ENCODE measurements around the gene SYNE1. TPM values are rescaled to one million over a fixed set of nuclear protein-coding genes. Genes with fewer than 3 reads are reported as not detected.

The SYNE1 gene
- total RNA-seq, 4 donors from 2014 or later = 111 to 156 (median 124) TPM

DNA sequence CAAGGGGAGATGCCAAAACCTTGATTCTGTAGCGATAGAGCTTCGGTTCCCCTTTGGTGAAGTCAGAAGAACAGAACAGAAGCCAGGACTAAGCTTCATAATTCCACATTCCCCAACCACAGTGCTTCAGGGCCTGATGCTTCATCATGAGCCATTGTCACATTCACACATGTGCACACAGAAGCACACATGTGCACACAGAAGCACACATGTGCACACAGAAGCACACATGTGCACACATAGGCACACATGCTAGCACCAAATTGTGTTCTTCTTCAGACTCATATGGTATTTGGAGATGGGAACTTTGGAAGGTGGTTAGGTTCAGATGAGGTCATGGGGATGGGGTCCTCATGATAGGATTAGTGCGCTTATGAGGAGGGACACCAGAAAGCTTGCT is 183.2 kb downstream of the SYNE1 start:
- intact Hi-C loops (cut with DNase I; ENCODE audit: low total_unique reads) = no loop called here
- TF ChIP-seq, protein P1, sequence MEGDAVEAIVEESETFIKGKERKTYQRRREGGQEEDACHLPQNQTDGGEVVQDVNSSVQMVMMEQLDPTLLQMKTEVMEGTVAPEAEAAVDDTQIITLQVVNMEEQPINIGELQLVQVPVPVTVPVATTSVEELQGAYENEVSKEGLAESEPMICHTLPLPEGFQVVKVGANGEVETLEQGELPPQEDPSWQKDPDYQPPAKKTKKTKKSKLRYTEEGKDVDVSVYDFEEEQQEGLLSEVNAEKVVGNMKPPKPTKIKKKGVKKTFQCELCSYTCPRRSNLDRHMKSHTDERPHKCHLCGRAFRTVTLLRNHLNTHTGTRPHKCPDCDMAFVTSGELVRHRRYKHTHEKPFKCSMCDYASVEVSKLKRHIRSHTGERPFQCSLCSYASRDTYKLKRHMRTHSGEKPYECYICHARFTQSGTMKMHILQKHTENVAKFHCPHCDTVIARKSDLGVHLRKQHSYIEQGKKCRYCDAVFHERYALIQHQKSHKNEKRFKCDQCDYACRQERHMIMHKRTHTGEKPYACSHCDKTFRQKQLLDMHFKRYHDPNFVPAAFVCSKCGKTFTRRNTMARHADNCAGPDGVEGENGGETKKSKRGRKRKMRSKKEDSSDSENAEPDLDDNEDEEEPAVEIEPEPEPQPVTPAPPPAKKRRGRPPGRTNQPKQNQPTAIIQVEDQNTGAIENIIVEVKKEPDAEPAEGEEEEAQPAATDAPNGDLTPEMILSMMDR (IDR thresholded peaks at IDR 0.05) = no peak
- TF ChIP-seq POLR2A (IDR thresholded peaks at IDR 0.05) = no peak
- WGBS, 2 donors = 93 to 96% methylated on average over 3 of the region's 3 CpGs
- H3K4me3 ChIP-seq (ENCODE audit: low read depth, poor library complexity, severe bottlenecking) = no peak overlapping the region
- no peak for DNase-seq (ENCODE audit: low spot score in 2 of 2)

DNA sequence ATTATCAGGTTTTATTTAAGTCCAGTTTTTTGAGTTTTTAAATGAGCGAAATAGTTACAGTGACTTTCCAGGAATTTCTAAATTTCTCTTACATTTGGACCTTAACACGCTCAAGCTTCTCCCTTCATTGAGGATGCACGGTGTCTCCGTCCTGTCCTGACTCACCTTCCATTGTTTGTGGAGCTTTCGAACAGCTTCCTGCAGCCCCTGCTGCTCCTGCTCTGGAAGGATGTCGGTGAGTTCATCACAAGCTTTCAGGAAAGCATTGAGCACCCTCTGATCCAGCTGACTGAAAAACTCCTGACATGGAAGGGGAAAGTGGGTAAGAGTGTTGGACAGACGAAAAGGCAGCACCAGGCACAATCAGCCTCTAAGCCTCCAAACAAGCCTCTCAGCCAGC is 183.7 kb downstream of the SYNE1 start:
- WGBS, 2 donors = 81 to 85% methylated on average over 7 of the region's 7 CpGs
- TF ChIP-seq, protein P1 (IDR thresholded peaks at IDR 0.05) = no peak
- TF ChIP-seq POLR2A (IDR thresholded peaks at IDR 0.05) = no peak
- H3K4me3 ChIP-seq (ENCODE audit: low read depth, poor library complexity, severe bottlenecking) = no peak overlapping the region
- no peak for DNase-seq (ENCODE audit: low spot score in 2 of 2)
- intact Hi-C loops (cut with DNase I; ENCODE audit: low total_unique reads) = no loop called here

DNA sequence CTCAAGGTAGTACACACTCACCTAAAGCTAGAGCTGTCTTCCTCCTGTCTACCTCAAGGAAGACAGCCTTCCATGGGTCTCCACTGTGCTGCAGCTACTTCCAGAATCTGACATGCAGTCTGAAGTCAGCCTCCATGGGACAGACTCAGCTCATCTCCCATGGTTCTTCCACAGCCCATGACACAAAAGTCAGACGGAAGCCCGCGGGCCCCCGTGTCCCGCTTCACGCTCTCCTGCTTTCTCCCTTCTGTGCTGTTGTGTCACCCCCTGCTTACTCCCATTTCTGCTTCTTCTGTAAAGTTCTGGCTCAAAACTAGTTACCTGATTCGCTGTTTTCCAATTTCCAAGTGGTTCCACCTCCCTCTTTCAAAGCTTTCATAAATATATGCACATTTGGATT is 184.5 kb downstream of the SYNE1 start:
- DNase-seq (ENCODE audit: low spot score in 2 of 2) = no peak
- intact Hi-C loops (cut with DNase I; ENCODE audit: low total_unique reads) = no loop called here
- no peak for TF ChIP-seq POLR2A (IDR thresholded peaks at IDR 0.05)
- TF ChIP-seq, protein P1 (IDR thresholded peaks at IDR 0.05) = no peak
- WGBS, 2 donors = 96 to 98% methylated on average over 7 of the region's 7 CpGs
- H3K4me3 ChIP-seq (ENCODE audit: low read depth, poor library complexity, severe bottlenecking) = no peak overlapping the region

DNA sequence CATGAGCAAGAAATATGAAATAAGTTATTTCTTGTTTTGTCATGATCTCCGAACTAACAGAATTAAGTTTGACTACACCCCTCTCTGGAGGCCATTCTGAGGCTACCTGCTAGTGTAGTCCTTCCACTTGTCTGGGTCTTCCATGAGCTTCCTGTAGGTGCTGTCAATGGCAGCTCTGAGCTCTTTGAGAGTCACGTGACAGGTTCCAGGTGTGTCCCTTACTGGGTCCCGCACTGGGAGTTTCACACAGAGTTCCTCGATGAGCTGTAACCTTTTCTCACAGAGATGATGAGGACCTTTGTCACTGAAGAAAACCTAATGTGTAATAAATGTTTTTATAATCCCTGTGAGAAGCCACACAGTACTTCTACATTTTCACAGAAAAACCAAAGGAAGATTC is 186.6 kb downstream of the SYNE1 start:
- no peak overlapping the region for H3K4me3 ChIP-seq (ENCODE audit: low read depth, poor library complexity, severe bottlenecking)
- TF ChIP-seq, protein P1 (IDR thresholded peaks at IDR 0.05) = no peak
- no peak for TF ChIP-seq POLR2A (IDR thresholded peaks at IDR 0.05)
- DNase-seq (ENCODE audit: low spot score in 2 of 2) = no peak
- 90 to 91% methylated on average over 4 of the region's 4 CpGs for WGBS, 2 donors
- intact Hi-C loops (cut with DNase I; ENCODE audit: low total_unique reads) = no loop called here

DNA sequence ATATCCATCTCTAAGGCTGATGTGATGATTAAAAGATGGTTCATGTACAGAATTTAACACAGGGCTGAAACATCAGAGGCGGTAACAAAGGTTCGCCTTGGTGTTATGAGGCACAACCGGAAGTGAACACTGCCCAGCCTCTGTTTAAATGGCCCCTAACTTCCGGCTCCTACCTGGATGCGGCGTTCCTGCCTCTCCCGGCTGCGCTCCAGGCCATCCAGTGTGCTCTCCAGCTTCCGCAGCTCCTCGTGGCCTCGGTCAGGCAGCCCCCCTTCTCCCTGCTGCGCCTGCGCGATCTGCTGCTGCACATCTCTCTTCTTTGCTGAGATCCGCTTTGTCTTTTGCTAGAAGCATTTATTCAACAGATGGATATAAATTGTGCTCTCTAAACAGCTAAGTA is 195.3 kb downstream of the SYNE1 start:
- TF ChIP-seq POLR2A (IDR thresholded peaks at IDR 0.05) = no peak
- TF ChIP-seq, protein P1 (IDR thresholded peaks at IDR 0.05) = no peak
- intact Hi-C loops (cut with DNase I; ENCODE audit: low total_unique reads) = no loop called here
- no peak overlapping the region for H3K4me3 ChIP-seq (ENCODE audit: low read depth, poor library complexity, severe bottlenecking)
- 93 to 94% methylated on average over 15 of the region's 15 CpGs for WGBS, 2 donors
- no peak for DNase-seq (ENCODE audit: low spot score in 2 of 2)

DNA sequence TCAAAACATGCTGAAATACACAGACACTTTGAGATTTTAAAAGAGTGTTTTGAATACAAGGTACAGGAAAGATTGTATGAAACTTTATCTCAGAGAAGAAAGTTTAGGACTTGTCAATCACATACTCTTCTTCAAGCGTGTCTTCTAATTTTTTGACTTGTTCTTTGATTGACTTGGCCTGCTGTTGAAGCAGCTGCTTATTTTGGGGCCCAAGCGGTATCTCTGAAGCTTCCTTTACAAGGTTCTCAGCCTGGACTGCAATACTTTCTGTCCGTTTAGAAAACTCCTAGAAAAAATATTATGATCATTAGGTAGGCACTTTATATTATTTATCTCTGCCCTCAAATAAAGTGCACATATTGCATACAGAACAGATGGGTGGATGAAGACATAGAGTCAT is 201.3 kb downstream of the SYNE1 start:
- intact Hi-C loops (cut with DNase I; ENCODE audit: low total_unique reads) = no loop called here
- H3K4me3 ChIP-seq (ENCODE audit: low read depth, poor library complexity, severe bottlenecking) = no peak overlapping the region
- TF ChIP-seq, protein P1 (IDR thresholded peaks at IDR 0.05) = no peak
- TF ChIP-seq POLR2A (IDR thresholded peaks at IDR 0.05) = no peak
- WGBS, 2 donors = 90 to 91% methylated on average over 3 of the region's 3 CpGs
- no peak for DNase-seq (ENCODE audit: low spot score in 2 of 2)
